ENCODE results near the gene SH3BP2.

The SH3BP2 gene, protein sequence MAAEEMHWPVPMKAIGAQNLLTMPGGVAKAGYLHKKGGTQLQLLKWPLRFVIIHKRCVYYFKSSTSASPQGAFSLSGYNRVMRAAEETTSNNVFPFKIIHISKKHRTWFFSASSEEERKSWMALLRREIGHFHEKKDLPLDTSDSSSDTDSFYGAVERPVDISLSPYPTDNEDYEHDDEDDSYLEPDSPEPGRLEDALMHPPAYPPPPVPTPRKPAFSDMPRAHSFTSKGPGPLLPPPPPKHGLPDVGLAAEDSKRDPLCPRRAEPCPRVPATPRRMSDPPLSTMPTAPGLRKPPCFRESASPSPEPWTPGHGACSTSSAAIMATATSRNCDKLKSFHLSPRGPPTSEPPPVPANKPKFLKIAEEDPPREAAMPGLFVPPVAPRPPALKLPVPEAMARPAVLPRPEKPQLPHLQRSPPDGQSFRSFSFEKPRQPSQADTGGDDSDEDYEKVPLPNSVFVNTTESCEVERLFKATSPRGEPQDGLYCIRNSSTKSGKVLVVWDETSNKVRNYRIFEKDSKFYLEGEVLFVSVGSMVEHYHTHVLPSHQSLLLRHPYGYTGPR

DNA sequence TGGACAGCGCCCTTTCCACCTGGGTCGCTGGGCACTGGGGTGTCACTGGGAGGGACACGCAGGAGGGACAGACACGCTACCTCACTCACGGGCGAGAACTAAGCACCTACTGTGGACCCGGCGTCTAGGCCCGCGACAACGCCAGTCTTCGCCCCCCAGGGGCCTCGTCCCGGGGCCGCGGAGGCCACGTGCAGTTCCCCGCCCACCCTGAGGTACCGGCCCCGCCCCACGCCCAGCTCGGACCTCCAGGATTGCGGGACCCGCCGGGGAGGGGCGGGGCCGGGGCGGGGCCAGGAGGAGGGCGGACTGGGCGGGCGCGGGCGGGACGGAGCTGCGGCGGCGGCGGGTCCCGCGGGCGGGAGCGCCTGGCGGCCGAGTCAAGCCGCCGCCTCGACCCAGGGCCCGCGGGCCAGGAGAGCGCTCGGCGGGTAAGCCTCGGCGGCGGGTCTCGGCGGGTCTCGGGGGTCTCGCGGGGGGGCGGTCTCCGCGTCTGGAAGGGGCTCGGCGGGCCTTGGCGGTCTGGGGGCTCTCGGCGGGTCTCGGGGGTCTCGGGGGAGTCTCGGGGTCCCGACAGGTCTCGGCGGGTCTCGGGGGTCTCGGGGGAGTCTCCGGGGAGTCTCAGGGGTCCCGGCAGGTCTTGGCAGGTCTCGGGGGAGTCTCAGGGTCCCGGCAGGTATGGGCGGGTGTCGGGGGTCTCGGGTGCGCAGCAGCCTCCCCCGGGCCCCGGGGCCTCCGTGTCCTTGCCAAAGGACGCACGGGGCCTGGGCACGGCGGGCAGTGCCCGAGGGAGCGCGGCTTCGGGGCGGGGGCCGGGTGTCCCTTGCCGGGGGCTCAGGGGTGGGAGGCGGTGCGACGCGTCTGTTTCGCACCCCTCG lies at the start of gene SH3BP2:
Gene SH3BP2 (plus strand): TSS at position 375 of the 875 bp plus-strand sequence. CDS start 27,533 bp downstream, outside the sequence.
- Mint-ChIP-seq H3K4me1 (peaks cover 51% of the 10 kb centered on the region), H3K9me3 (no peaks in the 10 kb centered on the region), H3K4me3 (peak within 1 kb of the TSS; percentile 92), H3K36me3 (no peaks in the 10 kb centered on the region), H3K27ac (peak within 1 kb of the TSS; percentile 97), H3K27me3 (no peaks in the 10 kb centered on the region)

DNA sequence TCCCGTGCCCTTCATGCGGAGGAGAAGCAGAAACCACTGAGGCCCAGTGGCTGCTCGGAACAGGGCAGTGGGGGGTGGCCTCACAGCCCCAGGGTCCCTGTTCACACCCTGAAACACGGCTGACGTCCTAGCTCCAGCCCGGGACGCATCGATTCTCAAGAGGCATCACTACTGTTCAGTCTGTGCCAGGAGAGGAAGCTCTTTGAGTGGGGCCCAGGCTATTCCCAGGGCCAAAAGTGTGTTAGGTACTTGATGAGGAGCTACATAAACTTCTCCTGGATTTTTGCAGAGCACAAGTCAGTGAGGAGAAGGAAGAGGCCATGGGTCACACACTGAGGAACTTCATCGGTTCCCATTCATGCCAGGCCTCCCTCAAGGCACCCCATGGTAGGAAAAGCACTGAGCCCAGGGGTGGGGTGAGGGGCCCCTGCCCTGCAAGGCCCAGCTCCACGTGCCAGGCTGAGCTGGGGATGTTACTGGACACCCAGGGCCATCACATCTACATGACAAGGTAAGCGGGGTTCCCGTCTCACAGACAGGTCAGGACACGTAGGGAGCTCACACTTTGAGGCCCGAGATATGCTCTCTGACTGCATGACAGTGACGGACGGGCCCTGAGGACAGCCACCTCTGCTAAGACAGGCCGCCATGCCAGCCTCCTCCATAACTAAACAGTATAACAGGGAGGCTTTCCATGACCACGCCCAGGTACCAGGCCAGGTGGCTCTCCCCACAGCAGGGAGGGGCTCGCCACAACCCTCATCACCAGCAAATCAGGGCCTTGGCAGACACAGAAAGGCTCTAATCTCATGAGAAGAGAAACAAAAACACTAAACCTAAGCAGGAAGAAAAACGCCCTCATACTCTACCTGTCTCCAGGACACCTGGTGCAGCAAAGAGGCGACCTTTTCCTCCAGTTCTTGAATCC lies 49.1 kb upstream of the SH3BP2 start:
- Mint-ChIP-seq H3K36me3 (peaks cover 21% of the 10 kb centered on the region), H3K4me3 (peak overlapping the region; percentile 19), H3K27me3 (no peaks in the 10 kb centered on the region), H3K9me3 (no peaks in the 10 kb centered on the region), H3K4me1 (peaks cover 36% of the 10 kb centered on the region), H3K27ac (peak overlapping the region; percentile 76)

DNA sequence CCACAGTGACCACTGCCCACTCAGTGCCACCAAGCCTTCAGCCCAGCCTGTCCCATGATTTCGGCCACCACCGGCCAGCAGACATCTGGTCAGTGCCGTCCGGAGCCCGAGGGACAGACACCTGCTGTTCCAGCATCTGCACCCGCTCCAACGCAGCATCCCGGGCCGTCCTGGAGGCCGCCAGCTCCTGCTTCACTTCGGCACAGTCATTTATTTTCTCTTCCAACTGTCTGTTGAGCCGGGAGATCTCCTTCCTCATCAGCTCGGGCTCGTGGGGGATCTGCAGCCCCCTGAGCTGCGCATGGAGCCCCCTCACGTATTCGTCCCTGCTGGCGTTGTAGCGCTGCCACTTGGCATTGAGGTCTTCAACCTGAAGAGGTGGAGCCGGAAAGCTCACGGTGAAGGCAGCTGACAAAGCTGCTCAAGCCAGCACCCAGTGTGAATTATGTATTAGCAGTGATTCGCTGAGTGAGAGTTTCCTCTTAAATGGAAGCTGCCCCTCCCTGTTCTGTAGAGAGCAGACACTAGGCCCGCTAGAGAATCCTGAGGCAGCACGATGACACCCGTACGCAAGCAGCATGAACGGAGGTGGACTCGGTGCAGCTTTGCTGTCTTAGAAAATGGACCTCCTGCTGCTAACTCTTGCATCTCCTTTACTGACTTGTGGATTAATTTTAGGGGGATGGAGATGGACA lies 48.2 kb upstream of the SH3BP2 start:
- peaks cover 45% of the 10 kb centered on the region for H3K4me1 Mint-ChIP-seq
- H3K4me3 Mint-ChIP-seq: peak overlapping the region; percentile 78
- peaks cover 21% of the 10 kb centered on the region for H3K36me3 Mint-ChIP-seq

DNA sequence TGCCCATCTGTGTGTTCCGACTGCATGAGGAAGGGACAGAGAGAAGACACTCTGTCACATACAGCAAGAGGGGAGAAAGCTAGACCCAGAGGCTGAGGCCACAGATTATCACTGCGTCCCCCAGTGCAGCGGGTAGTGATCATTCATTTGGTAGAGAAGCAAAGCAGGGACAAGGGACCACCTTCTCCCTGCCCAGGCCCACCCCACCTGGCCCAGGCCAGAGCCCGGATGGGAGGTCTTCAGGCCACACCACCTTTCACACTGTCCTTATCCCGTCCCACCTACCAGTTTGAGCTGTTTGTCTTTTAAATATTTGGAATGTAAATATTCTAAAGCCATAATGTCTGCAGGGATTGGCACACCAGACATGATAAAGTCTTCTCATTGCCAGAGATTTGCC lies 47.4 kb upstream of the SH3BP2 start:
- no peaks in the 10 kb centered on the region for H3K27me3 Mint-ChIP-seq
- peak overlapping the region; percentile 88 for H3K27ac Mint-ChIP-seq
- peak overlapping the region; percentile 78 for H3K4me3 Mint-ChIP-seq
- H3K9me3 Mint-ChIP-seq: no peaks in the 10 kb centered on the region
- peaks cover 21% of the 10 kb centered on the region for H3K36me3 Mint-ChIP-seq
- H3K4me1 Mint-ChIP-seq: peaks cover 45% of the 10 kb centered on the region

More for the DNA sequence above, 48.2 kb upstream of the SH3BP2 start:
- Mint-ChIP-seq H3K27ac (peak overlapping the region; percentile 88), H3K27me3 (no peaks in the 10 kb centered on the region), H3K9me3 (no peaks in the 10 kb centered on the region)

DNA sequence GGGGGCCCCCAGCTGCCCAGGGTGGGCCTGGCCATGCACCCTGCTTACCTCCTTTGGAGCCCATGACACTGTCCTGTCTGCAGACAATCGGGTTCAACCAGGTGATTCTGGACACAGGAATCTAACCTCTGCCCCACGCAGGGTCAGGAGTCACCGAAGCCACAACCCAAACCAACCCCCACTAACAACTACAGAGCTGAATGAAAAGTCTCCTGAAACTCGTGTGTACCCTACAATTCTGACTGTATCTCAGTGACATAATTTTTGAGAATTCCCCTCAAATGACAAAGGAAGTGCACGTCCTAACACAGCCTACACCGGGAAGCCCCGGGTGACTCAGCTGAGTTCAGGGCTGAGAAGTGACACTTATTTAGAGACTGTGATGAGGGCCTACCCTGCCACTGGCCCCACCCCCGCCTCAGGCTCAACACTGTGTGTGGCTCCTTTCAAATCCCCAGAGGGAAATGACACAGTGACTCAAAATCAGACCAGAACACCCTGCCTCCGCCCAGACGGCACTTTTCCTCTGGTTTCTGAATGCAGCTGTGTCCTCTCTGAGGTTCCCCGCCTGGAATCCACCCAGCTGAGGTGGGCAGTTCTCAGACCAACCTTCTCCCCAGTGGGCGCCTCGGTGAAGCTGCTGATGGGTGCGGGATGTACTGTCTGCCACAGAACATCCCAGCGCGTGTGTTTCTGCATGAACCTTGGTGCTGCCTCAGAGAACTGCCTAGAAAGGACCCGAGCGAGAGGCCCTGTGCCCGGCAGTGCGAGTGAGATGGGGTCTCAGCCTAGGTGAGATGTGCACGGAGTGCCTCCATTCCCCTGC lies 46.7 kb upstream of the SH3BP2 start:
- H3K9me3 Mint-ChIP-seq: no peaks in the 10 kb centered on the region
- peak overlapping the region; percentile 88 for H3K27ac Mint-ChIP-seq
- no peaks in the 10 kb centered on the region for H3K27me3 Mint-ChIP-seq
- H3K4me1 Mint-ChIP-seq: peaks cover 45% of the 10 kb centered on the region
- peaks cover 21% of the 10 kb centered on the region for H3K36me3 Mint-ChIP-seq
- peak overlapping the region; percentile 78 for H3K4me3 Mint-ChIP-seq

DNA sequence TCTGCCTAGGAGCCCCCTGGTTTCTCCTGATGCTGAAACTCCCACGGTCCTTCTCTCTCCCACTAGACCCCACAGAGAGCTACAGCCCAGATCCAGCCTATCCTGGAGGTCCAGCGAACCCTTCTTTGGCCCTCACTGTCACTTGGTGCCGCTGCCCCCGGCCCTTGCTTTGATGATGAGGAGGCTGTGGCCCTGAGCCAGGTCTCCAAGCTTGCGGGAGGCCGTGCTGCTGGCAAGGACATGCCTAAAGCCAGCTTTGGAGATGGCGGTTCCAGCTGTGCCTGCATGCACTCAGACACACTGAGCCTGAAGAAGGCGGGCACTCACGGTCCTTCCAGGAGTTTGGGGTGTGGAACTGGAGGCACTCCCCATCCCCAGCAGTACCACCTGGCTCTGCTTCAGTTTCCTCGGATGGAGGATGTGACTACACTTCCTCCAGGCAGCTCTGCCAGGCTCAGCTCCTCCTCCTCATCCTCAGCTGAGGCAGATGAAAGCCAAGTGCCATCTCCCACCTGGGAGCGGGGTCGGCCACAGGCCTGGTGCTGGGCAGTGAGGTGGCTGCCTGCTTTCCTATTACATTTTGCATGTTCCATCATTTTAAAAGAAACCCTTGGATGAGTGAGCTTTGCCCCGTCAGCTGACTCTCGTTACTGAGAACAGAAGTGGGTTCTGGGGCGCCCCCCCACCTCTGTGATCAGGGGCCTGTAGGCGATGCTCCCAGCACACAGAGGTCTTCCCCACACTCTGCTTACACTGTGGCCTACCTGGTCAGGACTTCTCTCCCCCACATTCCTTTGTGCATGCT lies 45.8 kb upstream of the SH3BP2 start:
- H3K36me3 Mint-ChIP-seq: peaks cover 21% of the 10 kb centered on the region

DNA sequence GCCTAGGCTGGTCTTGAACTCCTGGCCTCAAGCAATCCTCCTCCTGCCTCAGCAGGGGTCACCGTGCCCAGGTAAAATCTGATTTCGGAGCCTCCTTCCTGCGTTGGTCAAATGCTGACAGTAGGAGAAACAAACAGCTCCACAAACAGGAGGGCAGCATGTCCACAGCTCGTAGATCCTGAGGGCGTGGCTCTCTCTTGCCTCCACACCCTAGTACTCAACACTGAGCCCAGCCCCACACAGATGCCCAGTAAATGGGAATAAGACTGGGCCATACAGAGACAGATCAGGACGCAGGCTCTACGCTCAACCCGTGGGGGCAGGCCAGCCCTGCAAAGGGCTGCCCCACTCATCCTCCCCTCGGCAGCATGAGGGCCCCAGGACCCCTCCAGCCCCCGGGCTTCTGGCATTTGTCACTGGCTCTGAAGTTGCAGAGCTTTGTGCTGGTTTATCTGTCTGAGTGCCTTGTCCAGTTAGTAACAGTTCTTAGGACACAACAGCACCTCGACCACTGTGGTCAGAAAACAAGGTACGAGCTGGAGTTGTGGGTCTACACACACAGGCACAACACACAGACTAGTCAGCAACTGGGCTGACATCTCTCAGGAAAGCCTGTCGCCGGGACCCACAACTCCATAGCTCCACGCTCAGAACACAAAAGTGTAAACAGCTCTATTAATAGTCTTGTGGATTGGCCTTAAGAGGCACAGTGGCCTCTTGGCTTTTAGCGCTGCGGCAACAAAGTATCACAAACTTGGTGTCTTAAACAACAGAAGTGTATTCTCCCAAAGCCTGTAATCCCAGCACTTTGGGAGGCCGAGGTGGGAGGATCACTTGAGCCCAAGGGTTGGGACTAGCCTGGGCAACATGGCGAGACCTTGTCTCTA lies 41.9 kb upstream of the SH3BP2 start:
- Mint-ChIP-seq H3K4me3 (no peak overlapping the region), H3K9me3 (no peaks in the 10 kb centered on the region), H3K4me1 (peaks cover 53% of the 10 kb centered on the region), H3K27ac (no peak overlapping the region), H3K36me3 (peaks cover 10% of the 10 kb centered on the region), H3K27me3 (no peaks in the 10 kb centered on the region)

More for the DNA sequence above, 45.8 kb upstream of the SH3BP2 start:
- no peaks in the 10 kb centered on the region for H3K9me3 Mint-ChIP-seq
- H3K4me3 Mint-ChIP-seq: peak overlapping the region; percentile 89
- H3K27me3 Mint-ChIP-seq: no peaks in the 10 kb centered on the region
- peaks cover 48% of the 10 kb centered on the region for H3K4me1 Mint-ChIP-seq
- peak overlapping the region; percentile 88 for H3K27ac Mint-ChIP-seq

DNA sequence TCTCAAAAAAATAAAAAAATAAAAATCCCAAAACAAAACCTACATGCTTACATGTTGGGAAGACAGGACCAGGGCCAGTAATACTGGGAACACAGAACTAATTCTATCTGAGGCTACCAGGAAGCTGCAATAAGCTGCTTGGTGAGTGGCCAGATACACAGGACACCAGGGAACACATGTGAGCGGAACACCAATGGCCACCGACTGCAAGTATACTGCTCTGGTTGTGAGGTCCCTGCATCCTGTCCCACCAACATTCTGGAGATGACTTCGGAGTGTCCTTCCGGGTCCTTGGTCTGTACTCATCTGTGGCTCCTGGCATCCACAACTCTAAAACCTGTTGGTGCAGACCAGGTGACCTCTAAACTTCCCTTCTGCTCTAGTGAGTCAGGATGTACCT lies 39.4 kb upstream of the SH3BP2 start:
- no peaks in the 10 kb centered on the region for H3K27me3 Mint-ChIP-seq
- no peaks in the 10 kb centered on the region for H3K36me3 Mint-ChIP-seq
- peaks cover 33% of the 10 kb centered on the region for H3K4me1 Mint-ChIP-seq
- no peaks in the 10 kb centered on the region for H3K9me3 Mint-ChIP-seq
- H3K4me3 Mint-ChIP-seq: peak overlapping the region; percentile 57
- peak overlapping the region; percentile 68 for H3K27ac Mint-ChIP-seq

DNA sequence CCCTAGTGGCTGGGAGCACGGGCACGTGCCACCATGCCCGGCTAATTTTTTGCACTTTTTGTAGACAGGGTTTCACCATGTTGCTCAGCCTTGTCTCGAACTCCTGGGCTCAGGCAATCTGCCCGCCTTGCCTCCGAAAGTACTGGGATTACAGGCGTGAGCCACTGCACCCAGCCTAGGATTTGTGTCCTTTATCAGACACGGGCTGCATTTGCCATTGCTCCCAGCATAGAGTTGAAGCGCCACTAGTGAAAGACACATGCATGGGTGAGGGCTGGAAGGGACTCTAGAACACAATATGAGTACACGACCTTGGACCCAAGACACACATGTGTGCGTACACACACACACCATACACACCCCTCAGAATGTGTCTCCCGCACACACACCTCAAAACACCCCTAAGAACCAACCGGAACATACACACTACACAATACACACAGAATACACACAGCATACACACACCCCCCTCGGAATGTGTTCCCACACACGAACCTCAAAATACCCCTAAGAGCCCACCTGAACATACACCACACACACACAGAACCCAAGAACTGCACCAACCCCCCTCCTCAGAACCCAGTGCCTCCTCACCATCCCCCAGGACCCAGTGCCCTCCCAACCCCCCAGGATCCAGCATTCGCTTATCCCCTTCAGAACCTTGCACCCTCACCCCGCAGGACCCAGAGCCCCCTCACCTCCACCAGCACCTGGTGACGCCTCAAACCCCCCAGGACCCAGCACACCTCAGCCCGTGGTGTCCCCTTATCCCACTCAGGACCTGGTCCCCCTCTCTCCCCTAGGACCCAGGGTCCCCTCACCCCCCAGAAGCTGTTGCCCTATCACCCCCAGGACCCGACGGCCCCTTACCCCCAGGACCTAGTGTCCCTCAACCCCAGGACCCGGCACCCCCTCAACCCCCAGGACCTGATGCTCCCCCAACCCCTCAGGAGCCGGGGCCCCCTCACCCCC lies 37.8 kb upstream of the SH3BP2 start:
- no peaks in the 10 kb centered on the region for H3K27me3 Mint-ChIP-seq
- no peaks in the 10 kb centered on the region for H3K9me3 Mint-ChIP-seq
- H3K4me3 Mint-ChIP-seq: peak overlapping the region; percentile 91
- H3K27ac Mint-ChIP-seq: peak overlapping the region; percentile 92
- no peaks in the 10 kb centered on the region for H3K36me3 Mint-ChIP-seq
- peaks cover 25% of the 10 kb centered on the region for H3K4me1 Mint-ChIP-seq

DNA sequence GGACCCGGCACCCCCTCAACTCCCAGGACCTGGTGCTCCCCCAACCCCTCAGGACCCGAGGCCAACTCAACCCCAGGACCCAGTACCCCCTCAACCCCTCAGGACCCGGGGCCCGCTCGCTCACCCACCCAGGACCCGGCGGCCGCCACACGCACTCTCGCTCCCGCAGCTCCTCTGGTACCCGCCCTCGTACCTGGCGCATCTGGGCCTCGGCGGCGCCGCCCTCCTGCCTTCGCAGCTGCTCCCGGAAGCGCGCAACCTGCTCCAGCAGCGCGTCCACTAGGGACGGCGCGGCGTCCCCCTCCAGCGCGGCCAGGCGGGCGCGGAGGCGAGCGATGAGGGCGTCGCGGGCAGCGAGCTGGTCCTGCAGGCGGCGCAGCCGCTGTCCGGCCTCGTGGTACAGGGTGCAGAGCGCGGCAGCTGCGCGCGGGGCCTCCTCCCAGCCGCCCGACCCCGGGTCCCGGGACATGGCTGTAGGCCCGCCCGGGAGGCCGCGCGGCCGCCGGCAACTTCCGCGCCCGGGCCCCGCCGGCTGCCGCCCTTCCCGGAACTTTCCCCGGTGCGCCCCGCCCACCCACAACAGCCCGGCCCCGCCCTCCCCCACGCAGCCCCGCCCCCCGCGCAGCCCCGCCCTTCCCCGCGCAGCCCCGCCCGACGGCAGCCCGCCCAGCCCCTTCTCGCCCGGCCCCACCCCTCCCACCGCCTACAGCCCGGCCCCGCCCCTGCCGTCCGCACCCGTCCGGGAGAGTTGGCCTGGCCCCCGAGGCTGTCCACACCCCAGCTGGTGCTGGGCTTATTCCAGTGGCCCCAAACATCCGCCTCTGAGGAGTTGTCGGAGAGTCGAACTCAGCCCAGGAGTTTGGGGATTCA lies 36.8 kb upstream of the SH3BP2 start, which contains the start of gene TNIP2:
Gene TNIP2 (minus strand): TSS at position 516 of the 870 bp plus-strand sequence. CDS start 47 bp downstream, at position 469.
- no peaks in the 10 kb centered on the region for H3K36me3 Mint-ChIP-seq
- no peaks in the 10 kb centered on the region for H3K9me3 Mint-ChIP-seq
- H3K27ac Mint-ChIP-seq: peak within 1 kb of the TSS; percentile 92
- peaks cover 25% of the 10 kb centered on the region for H3K4me1 Mint-ChIP-seq
- H3K4me3 Mint-ChIP-seq: peak within 1 kb of the TSS; percentile 91
- H3K27me3 Mint-ChIP-seq: no peaks in the 10 kb centered on the region

Measured in activated naive CD4-positive, alpha-beta T cell treated with anti-CD3 and anti-CD28 coated beads, Interleukin-2, amount 50 U/mL, for 24 hours (primary cell).